Sigmoid colon (tissue), 4 donors: ENCODE results near the gene FRY.

Source experiments
- EP300 ChIP-seq, 4 donors: sonication (generic); formaldehyde crosslinking; IDR thresholded peaks; one replicate each; pipeline ENCODE4 v1.6.1; 2017; ENCODE audit warnings: antibody characterized with exemption in 4 of 4
- POLR2A ChIP-seq, 2 donors: fragments of 450-650 bp; IDR thresholded peaks; one replicate each; pipeline ENCODE4 v1.6.1; 2016; ENCODE audit warnings: antibody characterized with exemption in 2 of 2, mild to moderate bottlenecking in 2 of 2, moderate library complexity in 2 of 2
- POLR2AphosphoS5 ChIP-seq, 4 donors: sonication (generic); formaldehyde crosslinking; IDR thresholded peaks; one replicate each; pipeline ENCODE4 v1.6.1; 2017; ENCODE audit warnings: antibody characterized with exemption in 4 of 4
- TF ChIP-seq, protein P1 (sequence below), 4 experiments: fragments of 450-650 bp in 3 of 4; fragments of 200-600 bp in 1 of 4; IDR thresholded peaks; one replicate each; pipeline ENCODE4 v1.5.1; 2016 to 2019; ENCODE audit warnings: antibody characterized with exemption in 4 of 4, mild to moderate bottlenecking in 3 of 4, moderate library complexity in 2 of 4

DNA sequence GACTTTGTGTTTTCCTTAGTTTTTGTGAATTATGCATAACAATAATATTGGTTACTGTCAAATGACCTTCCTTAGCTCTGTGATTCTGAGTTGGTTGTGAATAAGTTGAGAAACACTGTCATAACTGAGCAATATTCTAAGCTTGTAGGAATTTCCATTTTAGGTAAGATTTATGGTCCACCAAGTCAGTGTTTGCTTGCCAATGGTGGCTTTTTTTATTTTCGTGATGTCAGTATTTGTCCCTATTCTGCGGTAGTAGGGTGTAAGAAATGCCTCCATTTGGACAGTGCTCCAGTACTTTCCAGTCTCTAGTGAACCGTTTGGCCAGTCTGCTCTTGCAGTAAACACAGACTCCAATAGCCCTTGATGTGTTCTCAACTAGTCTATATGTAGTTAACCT lies 94.7 kb downstream of the FRY start:
- TF ChIP-seq, protein P1, sequence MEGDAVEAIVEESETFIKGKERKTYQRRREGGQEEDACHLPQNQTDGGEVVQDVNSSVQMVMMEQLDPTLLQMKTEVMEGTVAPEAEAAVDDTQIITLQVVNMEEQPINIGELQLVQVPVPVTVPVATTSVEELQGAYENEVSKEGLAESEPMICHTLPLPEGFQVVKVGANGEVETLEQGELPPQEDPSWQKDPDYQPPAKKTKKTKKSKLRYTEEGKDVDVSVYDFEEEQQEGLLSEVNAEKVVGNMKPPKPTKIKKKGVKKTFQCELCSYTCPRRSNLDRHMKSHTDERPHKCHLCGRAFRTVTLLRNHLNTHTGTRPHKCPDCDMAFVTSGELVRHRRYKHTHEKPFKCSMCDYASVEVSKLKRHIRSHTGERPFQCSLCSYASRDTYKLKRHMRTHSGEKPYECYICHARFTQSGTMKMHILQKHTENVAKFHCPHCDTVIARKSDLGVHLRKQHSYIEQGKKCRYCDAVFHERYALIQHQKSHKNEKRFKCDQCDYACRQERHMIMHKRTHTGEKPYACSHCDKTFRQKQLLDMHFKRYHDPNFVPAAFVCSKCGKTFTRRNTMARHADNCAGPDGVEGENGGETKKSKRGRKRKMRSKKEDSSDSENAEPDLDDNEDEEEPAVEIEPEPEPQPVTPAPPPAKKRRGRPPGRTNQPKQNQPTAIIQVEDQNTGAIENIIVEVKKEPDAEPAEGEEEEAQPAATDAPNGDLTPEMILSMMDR (IDR thresholded peaks at IDR 0.05): no peak
- no peak for TF ChIP-seq POLR2A (IDR thresholded peaks at IDR 0.05)
- TF ChIP-seq EP300 (IDR thresholded peaks at IDR 0.05): no peak
- TF ChIP-seq POLR2AphosphoS5 (IDR thresholded peaks at IDR 0.05): no peak
